CD8-positive, alpha-beta memory T cell (primary cell): ENCODE data around the gene LMNB1. TPM values are rescaled to one million over a fixed set of nuclear protein-coding genes. Genes with fewer than 3 reads are reported as not detected.
"Not testable (repeated sequence)": the region's sequence is repeated elsewhere in the genome, so short reads cannot be mapped to it uniquely, and the experiment has no call there.

Experiments
- CTCF ChIA-PET: fragments of 350-600 bp; sonication (Branson Sonifier 250); formaldehyde crosslinking; loops from one replicate; lab custom pipeline; 2021; ENCODE audit warnings: antibody characterized with exemption; lab: Charles Lee
- POLR2A ChIA-PET: fragments of 350-600 bp; sonication (Branson Sonifier 250); formaldehyde crosslinking; loops from one replicate; lab custom pipeline; 2021; ENCODE audit warnings: antibody characterized with exemption; lab: Charles Lee
- DNase-seq, 5 donors: peaks; one replicate each; pipeline versions ENCODE4 v3.0.0 to v3.0.0-alpha.2; 2020 to 2022; ENCODE audit warnings: mixed read lengths in 1 of 5
- H3K27ac ChIP-seq: one replicate; pipeline ENCODE4 v1.7.0; 2013; ENCODE audit warnings: low read depth, mild to moderate bottlenecking, low read length, moderate library complexity
- H3K27me3 ChIP-seq: 2 replicates; pipeline ENCODE4 v1.7.0; 2013; ENCODE audit warnings: low read length, mild to moderate bottlenecking; ENCODE audit not compliant: insufficient read depth, poor library complexity, severe bottlenecking
- H3K36me3 ChIP-seq: 2 replicates; pipeline ENCODE4 v1.7.0; 2013; ENCODE audit warnings: mild to moderate bottlenecking, low read length, moderate library complexity; ENCODE audit not compliant: insufficient read depth
- H3K4me1 ChIP-seq: 2 replicates; pipeline ENCODE4 v1.7.0; 2013; ENCODE audit warnings: mild to moderate bottlenecking, low read length, moderate library complexity; ENCODE audit not compliant: insufficient read depth
- H3K4me3 ChIP-seq: 2 replicates; pipeline ENCODE4 v1.7.0; 2013; ENCODE audit warnings: mild to moderate bottlenecking, low read length
- H3K9me3 ChIP-seq: 2 replicates; pipeline ENCODE4 v1.7.0; 2013; ENCODE audit warnings: mild to moderate bottlenecking, low read length
- H3K27ac Mint-ChIP-seq, 8 donors: one replicate each; pipeline ENCODE4 v1.8.0; 2020 to 2021; ENCODE audit warnings: mixed read lengths in 8 of 8, mild to moderate bottlenecking in 6 of 8, inconsistent platforms in 3 of 8, moderate library complexity in 3 of 8
- H3K27me3 Mint-ChIP-seq, 2 donors: one replicate each; pipeline ENCODE4 v1.8.0; 2020 to 2021; ENCODE audit warnings: mixed read lengths in 2 of 2, mild to moderate bottlenecking in 1 of 2, moderate library complexity in 1 of 2
- H3K36me3 Mint-ChIP-seq, 3 donors: one replicate each; pipeline ENCODE4 v1.8.0; 2020 to 2021; ENCODE audit warnings: mixed read lengths in 3 of 3, inconsistent platforms in 1 of 3, mild to moderate bottlenecking in 1 of 3
- H3K4me1 Mint-ChIP-seq, 3 donors: one replicate each; pipeline ENCODE4 v1.8.0; 2020 to 2021; ENCODE audit warnings: mixed read lengths in 3 of 3, inconsistent platforms in 1 of 3, mild to moderate bottlenecking in 1 of 3
- H3K4me3 Mint-ChIP-seq, 7 donors: one replicate each; pipeline ENCODE4 v1.8.0; 2020 to 2021; ENCODE audit warnings: mixed read lengths in 7 of 7, mild to moderate bottlenecking in 6 of 7, moderate library complexity in 4 of 7, inconsistent platforms in 2 of 7
- H3K9me3 Mint-ChIP-seq, 5 donors: one replicate each; pipeline ENCODE4 v1.8.0; 2020 to 2022; ENCODE audit warnings: mixed read lengths in 5 of 5, mild to moderate bottlenecking in 3 of 5, moderate library complexity in 2 of 5, inconsistent platforms in 1 of 5
- polyA plus RNA-seq: library from polyadenylated mRNA; unstranded; fragments of 300-500 nt; fragmentation: Illumina TruSeq; gene quantifications from one replicate; pipeline ENCODE4 v1.2.3, GENCODE V29; 2021
- total RNA-seq, 2 experiments: library from RNA; stranded (reverse); gene quantifications; one replicate each; pipeline ENCODE4 v1.2.3, GENCODE V29; 2021

The LMNB1 gene
- total and polyA plus RNA-seq, 3 experiments from 2014 or later, result 7.5 to 178 (median 172) TPM

DNA sequence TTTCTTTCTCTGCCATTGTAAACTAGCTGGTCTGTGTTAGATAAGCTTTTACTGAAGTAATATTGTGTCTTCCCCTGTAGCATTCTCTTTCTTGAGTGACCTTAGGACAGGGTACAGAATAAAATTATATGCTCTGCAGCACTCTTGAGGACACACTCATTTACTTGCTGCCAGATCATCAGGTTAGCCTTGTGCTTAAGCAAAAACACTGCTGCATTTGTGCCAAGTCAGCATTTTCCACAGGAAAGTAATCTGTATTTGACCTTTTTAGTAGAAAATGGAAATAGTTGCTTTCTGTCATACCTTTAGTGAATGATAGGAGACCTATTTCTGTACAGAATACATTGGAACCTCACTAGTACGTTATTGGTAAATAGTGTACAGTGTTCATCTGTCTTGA, 54.2 kb downstream of the LMNB1 start:
- CTCF ChIA-PET, result interaction anchor here (1.7 kb wide), 1 partner anchor 28 kb away, joined by 3 read pairs; no protein-coding TSS in a partner anchor
- DNase-seq, result no peak
- H3K36me3 Mint-ChIP-seq, result peaks cover 23 to 76% (median 27%) of the 10 kb centered on the region in 3 donors
- Histone ChIP-seq H3K27me3 (no peaks in the 10 kb centered on the region), H3K4me3 (no peak overlapping the region), H3K9me3 (no peaks in the 10 kb centered on the region), H3K27ac (no peak overlapping the region), H3K4me1 (no peaks in the 10 kb centered on the region), H3K36me3 (peaks cover 8% of the 10 kb centered on the region)
- POLR2A ChIA-PET, result no interaction called here
- no peaks in the 10 kb centered on the region for H3K9me3 Mint-ChIP-seq
- H3K4me3 Mint-ChIP-seq, result no peak overlapping the region
- H3K4me1 Mint-ChIP-seq, result peaks cover 0 to 4% (median 0%) of the 10 kb centered on the region in 3 donors
- no peaks in the 10 kb centered on the region for H3K27me3 Mint-ChIP-seq
- no peak overlapping the region for H3K27ac Mint-ChIP-seq

DNA sequence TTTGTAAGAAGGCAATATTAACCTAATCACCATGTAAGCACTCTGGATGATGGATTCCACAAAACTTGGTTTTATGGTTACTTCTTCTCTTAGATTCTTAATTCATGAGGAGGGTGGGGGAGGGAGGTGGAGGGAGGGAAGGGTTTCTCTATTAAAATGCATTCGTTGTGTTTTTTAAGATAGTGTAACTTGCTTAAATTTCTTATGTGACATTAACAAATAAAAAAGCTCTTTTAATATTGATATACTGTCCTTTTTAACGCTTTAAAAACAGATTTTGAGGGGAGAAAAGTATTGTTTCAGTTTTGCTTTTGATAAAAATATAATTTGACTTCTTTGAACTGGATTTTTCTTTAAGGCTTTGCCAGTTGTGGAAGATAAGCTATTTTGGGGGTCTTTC, 59.8 kb downstream of the LMNB1 start:
- Histone ChIP-seq H3K27ac (no peak overlapping the region), H3K36me3 (no peaks in the 10 kb centered on the region), H3K4me3 (no peak overlapping the region), H3K27me3 (no peaks in the 10 kb centered on the region), H3K4me1 (no peaks in the 10 kb centered on the region), H3K9me3 (no peaks in the 10 kb centered on the region)
- no peaks in the 10 kb centered on the region for H3K9me3 Mint-ChIP-seq
- DNase-seq, result no peak
- H3K4me1 Mint-ChIP-seq, result no peaks in the 10 kb centered on the region
- ChIA-PET POLR2A (no interaction called here), CTCF (interaction anchor here (1.2 to 2.1 kb wide), 2 partner anchors 236 to 242 kb away, joined by 3 to 4 read pairs; partner anchors contain the start of gene C5orf63)
- no peak overlapping the region for H3K27ac Mint-ChIP-seq
- peaks cover 7 to 47% (median 16%) of the 10 kb centered on the region in 3 donors for H3K36me3 Mint-ChIP-seq
- H3K27me3 Mint-ChIP-seq, result no peaks in the 10 kb centered on the region
- no peak overlapping the region for H3K4me3 Mint-ChIP-seq

DNA sequence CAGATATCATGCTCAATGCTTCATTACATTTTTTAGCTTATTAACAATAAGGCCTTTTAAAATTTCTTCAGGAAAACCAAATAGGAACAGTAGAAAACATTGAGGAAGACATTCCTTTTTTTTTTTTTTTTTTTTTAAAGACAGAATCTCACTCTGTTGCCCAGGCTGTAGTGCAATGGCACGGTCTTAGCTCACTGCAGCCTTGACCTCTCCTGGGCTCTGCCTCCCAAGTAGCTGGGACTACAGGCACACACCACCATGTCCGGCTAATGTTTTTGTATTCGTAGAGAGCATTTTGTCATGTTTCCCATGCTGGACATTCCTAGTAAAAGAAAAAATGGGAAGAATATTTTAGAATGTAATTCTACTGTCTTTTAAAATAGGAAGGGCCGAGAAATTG, 60.3 kb downstream of the LMNB1 start:
- ChIA-PET CTCF (interaction anchor here (1.0 to 2.1 kb wide), 3 partner anchors 59 to 243 kb away, joined by 3 to 4 read pairs (median 3); partner anchors contain the start of gene C5orf63), POLR2A (no interaction called here)
- Mint-ChIP-seq H3K27ac (no peak overlapping the region), H3K27me3 (no peaks in the 10 kb centered on the region), H3K4me3 (no peak overlapping the region), H3K36me3 (peaks cover 7 to 47% (median 16%) of the 10 kb centered on the region in 3 donors), H3K4me1 (no peaks in the 10 kb centered on the region), H3K9me3 (no peaks in the 10 kb centered on the region)
- no peak overlapping the region for H3K4me3 ChIP-seq
- no peak overlapping the region for H3K27ac ChIP-seq
- no peaks in the 10 kb centered on the region for H3K36me3 ChIP-seq
- no peak for DNase-seq
- H3K4me1 ChIP-seq, result no peaks in the 10 kb centered on the region
- H3K27me3 ChIP-seq, result no peaks in the 10 kb centered on the region
- no peaks in the 10 kb centered on the region for H3K9me3 ChIP-seq

DNA sequence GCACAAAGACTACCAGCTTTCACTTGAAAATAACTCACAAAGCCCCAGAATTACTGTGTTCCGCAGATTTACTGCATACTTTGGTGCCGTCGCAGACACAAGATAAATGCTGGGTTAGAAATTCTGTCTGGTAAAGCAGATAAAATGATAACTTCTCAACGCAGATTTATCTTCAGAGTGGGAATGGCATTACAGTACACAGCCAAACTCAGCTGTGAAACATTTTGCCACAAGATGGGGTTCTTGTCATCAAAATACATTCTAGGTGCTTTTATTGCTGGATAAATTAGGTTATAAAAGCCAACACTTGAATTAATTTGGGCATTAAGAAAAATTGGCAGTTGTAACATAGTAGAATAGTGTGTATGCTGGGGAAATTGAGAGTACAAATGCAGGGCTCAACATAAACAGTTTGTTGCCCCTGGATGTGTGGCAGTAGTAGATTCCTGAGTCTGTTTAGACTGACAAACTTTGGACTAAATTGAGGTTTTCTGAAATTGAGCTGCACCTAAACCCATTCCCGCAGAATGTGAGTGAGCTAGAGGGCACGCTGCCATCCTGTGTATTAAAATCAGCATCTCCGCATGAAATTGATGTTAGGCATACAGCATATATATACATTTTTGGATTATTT, 61.1 kb downstream of the LMNB1 start:
- Histone ChIP-seq H3K27ac (no peak overlapping the region), H3K4me3 (no peak overlapping the region), H3K36me3 (no peaks in the 10 kb centered on the region), H3K9me3 (no peaks in the 10 kb centered on the region), H3K4me1 (no peaks in the 10 kb centered on the region), H3K27me3 (no peaks in the 10 kb centered on the region)
- Mint-ChIP-seq H3K27ac (no peak overlapping the region), H3K9me3 (no peaks in the 10 kb centered on the region), H3K4me3 (no peak overlapping the region), H3K36me3 (peaks cover 7 to 42% (median 16%) of the 10 kb centered on the region in 3 donors), H3K4me1 (no peaks in the 10 kb centered on the region), H3K27me3 (no peaks in the 10 kb centered on the region)
- CTCF ChIA-PET, result interaction anchor here (1.0 to 1.2 kb wide), 2 partner anchors 60 to 244 kb away, joined by 3 read pairs; no protein-coding TSS in a partner anchor
- POLR2A ChIA-PET, result no interaction called here
- DNase-seq, result no peak

DNA sequence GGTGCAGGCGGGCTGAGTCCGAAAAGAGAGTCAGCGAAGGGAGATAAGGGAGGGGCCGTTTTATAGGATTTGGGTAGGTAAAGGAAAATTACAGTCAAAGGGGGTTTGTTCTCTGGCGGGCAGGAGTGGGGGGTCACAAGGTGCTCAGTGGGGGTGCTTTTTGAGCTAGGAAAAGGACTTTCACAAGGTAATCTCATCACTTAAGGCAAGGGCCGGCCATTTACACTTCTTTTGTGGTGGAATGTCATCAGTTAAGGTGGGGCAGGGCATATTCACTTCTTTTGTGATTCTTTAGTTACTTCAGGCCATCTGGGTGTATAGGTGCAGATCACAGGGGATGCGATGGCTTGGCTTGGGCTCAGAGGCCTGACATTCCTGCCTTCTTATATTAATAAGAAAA, 62.5 kb downstream of the LMNB1 start:
- H3K27me3 Mint-ChIP-seq, H3K9me3 ChIP-seq, H3K4me1 Mint-ChIP-seq, H3K4me1 ChIP-seq, H3K36me3 ChIP-seq, H3K4me3 ChIP-seq, CTCF ChIA-PET, H3K4me3 Mint-ChIP-seq, H3K27me3 ChIP-seq, H3K9me3 Mint-ChIP-seq, POLR2A ChIA-PET, H3K27ac ChIP-seq, DNase-seq: not testable (repeated sequence)
- Mint-ChIP-seq H3K27ac (peak overlapping the region in 1 of 8 donors; percentile 26), H3K36me3 (peaks cover 0 to 29% (median 12%) of the 10 kb centered on the region in 3 donors)

DNA sequence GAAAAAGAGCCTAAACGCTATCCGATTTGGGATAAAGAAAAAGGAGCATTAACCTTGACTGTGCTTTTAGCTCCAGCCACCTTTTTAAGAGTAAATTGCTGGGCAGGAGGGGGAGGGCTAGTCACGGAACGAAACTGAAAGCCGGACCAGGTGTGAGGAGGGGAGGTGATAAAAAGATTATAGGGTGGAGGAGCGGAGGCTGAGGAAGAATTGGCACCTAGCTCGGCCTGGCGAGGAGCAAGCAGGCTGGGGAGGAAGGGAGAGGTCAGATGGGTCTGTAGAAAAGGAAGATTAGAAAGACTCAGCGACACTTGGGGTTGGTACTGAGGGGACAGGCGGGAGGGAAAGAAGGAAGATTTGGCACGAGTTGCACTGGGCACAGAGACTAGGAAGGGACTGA, 66.4 kb downstream of the LMNB1 start:
- H3K27ac Mint-ChIP-seq, result peak overlapping the region in 1 of 8 donors; percentile 43
- CTCF ChIA-PET, result not testable (repeated sequence)

DNA sequence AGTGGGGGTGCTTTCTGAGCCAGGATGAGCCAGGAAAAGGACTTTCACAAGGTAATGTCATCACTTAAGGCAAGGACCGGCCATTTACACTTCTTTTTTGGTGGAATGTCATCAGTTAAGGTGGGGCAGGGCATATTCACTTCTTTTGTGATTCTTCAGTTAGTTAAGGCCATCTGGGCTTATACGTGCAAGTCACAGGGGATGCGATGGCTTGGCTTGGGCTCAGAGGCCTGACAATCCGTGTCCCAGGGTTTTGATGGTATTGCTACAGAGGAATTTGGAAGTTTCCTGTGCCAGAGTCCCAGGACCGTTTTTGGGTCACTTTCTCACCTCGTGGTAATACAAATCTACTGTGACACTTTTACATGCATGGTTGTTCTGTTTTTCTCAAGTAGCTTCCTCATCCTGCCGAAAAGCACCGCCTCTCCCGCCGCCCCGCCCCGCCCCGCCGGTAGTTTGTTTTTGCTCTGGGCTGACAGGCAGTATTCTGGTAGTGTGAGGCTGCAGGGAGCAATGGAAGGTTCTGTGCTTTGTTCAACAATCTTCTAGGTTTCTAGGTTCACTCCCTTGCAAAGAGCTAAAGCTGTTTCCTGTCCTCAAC, 68.6 kb downstream of the LMNB1 start:
- H3K9me3 ChIP-seq, H3K36me3 ChIP-seq, CTCF ChIA-PET, H3K9me3 Mint-ChIP-seq, H3K4me3 ChIP-seq, H3K36me3 Mint-ChIP-seq, H3K27me3 Mint-ChIP-seq, H3K27me3 ChIP-seq: not testable (repeated sequence)
- peaks cover 10% of the 10 kb centered on the region for H3K4me1 ChIP-seq
- POLR2A ChIA-PET, result interaction anchor here (0.6 to 1.1 kb wide), 6 partner anchors 9 to 384 kb away, joined by 3 to 4 read pairs (median 3); partner anchors contain the start of gene LMNB1
- Mint-ChIP-seq H3K4me1 (peaks cover 19 to 35% (median 28%) of the 10 kb centered on the region in 3 donors), H3K4me3 (peak overlapping the region in 4 of 7 donors; percentile 10 to 66 (median 40)), H3K27ac (peak overlapping the region in 7 of 8 donors; percentile 73 to 92 (median 81))
- DNase-seq, result peak in 3 of 5 donors; percentile 22 to 59 (median 51)
- peak overlapping the region; percentile 6 for H3K27ac ChIP-seq

More for the DNA sequence above, 66.4 kb downstream of the LMNB1 start:
- H3K9me3 Mint-ChIP-seq, H3K9me3 ChIP-seq, H3K36me3 Mint-ChIP-seq, H3K27me3 Mint-ChIP-seq, H3K27ac ChIP-seq, DNase-seq, H3K36me3 ChIP-seq, H3K4me3 ChIP-seq, H3K27me3 ChIP-seq, POLR2A ChIA-PET: not testable (repeated sequence)
- peaks cover 17 to 35% (median 28%) of the 10 kb centered on the region in 3 donors for H3K4me1 Mint-ChIP-seq
- H3K4me1 ChIP-seq, result peaks cover 10% of the 10 kb centered on the region
- peak overlapping the region in 2 of 7 donors; percentile 31 to 38 for H3K4me3 Mint-ChIP-seq

DNA sequence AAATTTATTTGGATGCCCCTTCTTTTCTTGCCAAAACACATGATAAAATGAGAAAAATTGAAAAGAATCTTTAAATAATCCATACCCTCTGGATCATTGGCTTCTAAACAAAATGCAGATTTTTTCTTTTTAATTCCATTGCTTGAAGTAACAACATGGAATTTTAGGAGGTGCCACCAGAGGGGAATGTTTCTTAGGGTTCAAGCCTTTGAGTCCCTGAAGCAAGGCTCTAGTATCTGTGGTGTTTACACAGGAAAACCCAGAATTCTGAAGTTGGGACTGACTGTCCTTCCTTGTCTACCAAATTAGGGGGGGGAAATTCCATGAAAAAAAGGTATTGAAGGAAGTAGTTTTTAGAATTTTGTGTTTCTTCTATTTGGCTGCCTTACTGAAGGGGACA, 69.4 kb downstream of the LMNB1 start:
- Mint-ChIP-seq H3K27ac (peak overlapping the region in 3 of 8 donors; percentile 13 to 81 (median 73)), H3K4me3 (peak overlapping the region in 1 of 7 donors; percentile 30), H3K4me1 (peaks cover 24 to 43% (median 31%) of the 10 kb centered on the region in 3 donors), H3K27me3 (no peaks in the 10 kb centered on the region), H3K36me3 (peaks cover 0 to 2% (median 0%) of the 10 kb centered on the region in 3 donors), H3K9me3 (no peaks in the 10 kb centered on the region)
- no peak for DNase-seq
- Histone ChIP-seq H3K4me1 (peaks cover 16% of the 10 kb centered on the region), H3K36me3 (no peaks in the 10 kb centered on the region), H3K4me3 (no peak overlapping the region), H3K9me3 (no peaks in the 10 kb centered on the region), H3K27ac (peak overlapping the region; percentile 6), H3K27me3 (no peaks in the 10 kb centered on the region)
- ChIA-PET POLR2A (interaction anchor here (0.6 to 1.1 kb wide), 5 partner anchors 14 to 383 kb away, joined by 3 to 4 read pairs (median 3); partner anchors contain the start of gene LMNB1), CTCF (no interaction called here)
